HCT116 (cell line): ENCODE measurements around the gene CHL1. TPM values are rescaled to one million over a fixed set of nuclear protein-coding genes. Genes with fewer than 3 reads are reported as not detected.

Experiments
- ATAC-seq: fragments of 200-7000 bp; cut with Tn5 transposase; 2 replicates; pipeline ENCODE4 v1.9.1; 2020; ENCODE audit warnings: mild to moderate bottlenecking, moderate library complexity
- Bru-seq: library from RNA; stranded (reverse); fragments of 400-500 nt; gene quantifications from one replicate; lab custom pipeline; 2021; lab: Mats Ljungman, UMichigan
- BruChase-seq, 2 experiments: library from RNA; stranded (reverse); fragments of 400-500 nt; gene quantifications; one replicate each; lab custom pipeline; 2021; lab: Mats Ljungman, UMichigan
- BruUV-seq: library from RNA; stranded (reverse); fragments of 400-500 nt; replicated peaks from 2 replicates; lab custom pipeline; 2021; lab: Mats Ljungman, UMichigan
- CTCF ChIA-PET: fragments of 300-600 bp; sonication (Branson Sonifier 250); formaldehyde crosslinking; loops from one replicate; lab custom pipeline; 2021; ENCODE audit warnings: antibody characterized with exemption; lab: Charles Lee
- POLR2A ChIA-PET: fragments of 300-600, 350-600 bp; sonication (Branson Sonifier 250); formaldehyde crosslinking; loops from one replicate; lab custom pipeline; 2021; ENCODE audit warnings: antibody characterized with exemption; lab: Charles Lee
- RAD21 ChIA-PET, 2 experiments: fragments of 300-600 bp; sonication (Branson Sonifier 250); formaldehyde crosslinking; loops; one replicate each; lab custom pipeline; 2023; ENCODE audit warnings: low total read pairs in 2 of 2; ENCODE audit not compliant: uncharacterized antibody in 2 of 2, unreplicated experiment in 2 of 2, low non-redundant PET in 1 of 2; lab: Charles Lee
- DNase-seq: peaks from one replicate; pipeline ENCODE4 v3.0.0-alpha.2; 2010; ENCODE audit warnings: low read depth, low spot score
- H2AFZ ChIP-seq: fragments of 200-600 bp; shearing (Covaris generic), sonication (generic); 2 replicates; pipeline ENCODE4 v1.6.1; 2017; ENCODE audit warnings: low read depth, mixed run types, mixed read lengths, antibody characterized with exemption, low read length; ENCODE audit not compliant: poor library complexity, severe bottlenecking
- H3K27ac ChIP-seq: 2 replicates; pipeline ENCODE4 v1.5.1; 2012; ENCODE audit warnings: low read depth, low read length
- H3K27me3 ChIP-seq: fragments of 200-600 bp; sonication (generic); 2 replicates; pipeline ENCODE4 v1.6.1; 2016; ENCODE audit warnings: mixed run types, low read length, mixed read lengths; ENCODE audit not compliant: insufficient read depth
- H3K36me3 ChIP-seq, 2 experiments: fragments of 200-500 bp in 1 of 2; fragments of 200-600 bp in 1 of 2; sonication (Bioruptor generic) in 1 of 2; sonication (generic) in 1 of 2; 2 replicates each; pipeline versions ENCODE4 v1.5.1 to v1.6.1; 2014 to 2016; ENCODE audit warnings: low read length in 2 of 2, inconsistent platforms in 1 of 2, mixed read lengths in 1 of 2, mixed run types in 1 of 2; ENCODE audit not compliant: insufficient read depth in 2 of 2, control insufficient read depth in 1 of 2
- H3K4me1 ChIP-seq, 2 experiments: fragments of 200-600 bp in 1 of 2; sonication (generic) in 1 of 2; 2 replicates each; pipeline versions ENCODE4 v1.5.1 to v1.6.1; 2012 to 2017; ENCODE audit warnings: low read length in 2 of 2, inconsistent platforms in 1 of 2, mild to moderate bottlenecking in 1 of 2, mixed read lengths in 1 of 2, mixed run types in 1 of 2, moderate library complexity in 1 of 2; ENCODE audit not compliant: insufficient read depth in 2 of 2, control insufficient read depth in 1 of 2
- H3K4me2 ChIP-seq: fragments of 200-600 bp; sonication (generic); 2 replicates; pipeline ENCODE4 v1.6.1; 2017; ENCODE audit warnings: mixed run types, low read length, mixed read lengths
- H3K4me3 ChIP-seq, 2 experiments: fragments of 200-600 bp in 1 of 2; sonication (generic) in 1 of 2; replicated peaks in 1 of 2; 2 replicates each; pipeline ENCODE4 v1.5.1; 2011 to 2016; ENCODE audit warnings: low read length in 2 of 2, control low read depth in 1 of 2, low read depth in 1 of 2, mild to moderate bottlenecking in 1 of 2, mixed read lengths in 1 of 2, mixed run types in 1 of 2
- H3K79me2 ChIP-seq: fragments of 200-600 bp; sonication (generic); 2 replicates; pipeline ENCODE4 v1.6.1; 2017; ENCODE audit warnings: mild to moderate bottlenecking, mixed run types, low read length, moderate library complexity, mixed read lengths; ENCODE audit not compliant: insufficient read depth
- H3K9ac ChIP-seq: fragments of 200-600 bp; sonication (generic); 2 replicates; pipeline ENCODE4 v1.6.1; 2016; ENCODE audit warnings: low read length, mixed read lengths
- H3K9me2 ChIP-seq: fragments of 200-600 bp; sonication (generic), shearing (Covaris generic); 2 replicates; pipeline ENCODE4 v1.6.1; 2017; ENCODE audit warnings: mixed run types, mild to moderate bottlenecking, moderate library complexity; ENCODE audit not compliant: insufficient read depth
- H3K9me3 ChIP-seq, 2 experiments: fragments of 200-500 bp in 1 of 2; fragments of 200-600 bp in 1 of 2; sonication (Bioruptor generic) in 1 of 2; sonication (generic) in 1 of 2; 2 replicates each; pipeline ENCODE4 v1.6.1; 2014 to 2017; ENCODE audit warnings: low read length in 2 of 2, mixed read lengths in 2 of 2, inconsistent platforms in 1 of 2, low read depth in 1 of 2, mild to moderate bottlenecking in 1 of 2, mixed run types in 1 of 2, moderate library complexity in 1 of 2; ENCODE audit not compliant: control insufficient read depth in 1 of 2, insufficient read depth in 1 of 2
- H4K20me1 ChIP-seq: fragments of 200-600 bp; sonication (generic), shearing (Covaris generic); 2 replicates; pipeline ENCODE4 v1.6.1; 2017; ENCODE audit warnings: mixed run types, mild to moderate bottlenecking, moderate library complexity; ENCODE audit not compliant: insufficient read depth
- CBX3 ChIP-seq: IDR thresholded peaks from 2 replicates; pipeline ENCODE4 v1.6.1; 2012; ENCODE audit warnings: low read depth
- CEBPB ChIP-seq: IDR thresholded peaks from 2 replicates; pipeline ENCODE4 v1.6.1; 2012; ENCODE audit warnings: low read depth
- CTCF ChIP-seq, 3 experiments: fragments of 200-600 bp in 1 of 3; sonication (generic) in 1 of 3; IDR thresholded peaks in 2 of 3; conservative IDR thresholded peaks in 1 of 3; 2 replicates each; pipeline ENCODE4 v1.5.1; 2012 to 2017; ENCODE audit warnings: low read depth in 2 of 3, low read length in 2 of 3, antibody characterized with exemption in 1 of 3, borderline replicate concordance in 1 of 3, control low read depth in 1 of 3, mild to moderate bottlenecking in 1 of 3, mixed read lengths in 1 of 3, mixed run types in 1 of 3, moderate library complexity in 1 of 3; ENCODE audit not compliant: insufficient read depth in 1 of 3
- EGR1 ChIP-seq: IDR thresholded peaks from 2 replicates; pipeline ENCODE4 v1.6.1; 2012; ENCODE audit warnings: low read depth
- ELF1 ChIP-seq: IDR thresholded peaks from 2 replicates; pipeline ENCODE4 v1.6.1; 2012; ENCODE audit warnings: low read depth, borderline replicate concordance
- EZH2 ChIP-seq: fragments of 200-600 bp; sonication (generic); IDR thresholded peaks from 2 replicates; pipeline ENCODE4 v1.6.1; 2017; ENCODE audit warnings: antibody characterized with exemption, mixed run types
- EZH2phosphoT487 ChIP-seq: fragments of 200-600 bp; IDR thresholded peaks from 2 replicates; pipeline ENCODE4 v1.6.1; 2018; ENCODE audit warnings: antibody characterized with exemption, borderline replicate concordance
- FOSL1 ChIP-seq: IDR thresholded peaks from 2 replicates; pipeline ENCODE4 v1.6.1; 2012; ENCODE audit warnings: low read depth
- JUND ChIP-seq: IDR thresholded peaks from 2 replicates; pipeline ENCODE4 v1.6.1; 2012
- POLR2A ChIP-seq: IDR thresholded peaks from 2 replicates; pipeline ENCODE4 v1.7.0; 2011; ENCODE audit warnings: borderline replicate concordance; ENCODE audit not compliant: insufficient read depth, insufficient read length; ENCODE audit errors: extremely low read depth
- POLR2AphosphoS5 ChIP-seq: IDR thresholded peaks from 2 replicates; pipeline ENCODE4 v1.6.1; 2011; ENCODE audit warnings: mild to moderate bottlenecking, low read depth, low read length, moderate library complexity
- RAD21 ChIP-seq: IDR thresholded peaks from 2 replicates; pipeline ENCODE4 v1.6.1; 2012; ENCODE audit warnings: low read depth, mild to moderate bottlenecking
- REST ChIP-seq: IDR thresholded peaks from 2 replicates; pipeline ENCODE4 v1.6.1; 2012; ENCODE audit warnings: low read depth
- SIN3A ChIP-seq: IDR thresholded peaks from 2 replicates; pipeline ENCODE4 v1.6.1; 2012; ENCODE audit warnings: low read depth
- SP1 ChIP-seq: IDR thresholded peaks from 2 replicates; pipeline ENCODE4 v1.6.1; 2012; ENCODE audit warnings: low read depth
- SRF ChIP-seq: IDR thresholded peaks from 2 replicates; pipeline ENCODE4 v1.6.1; 2012; ENCODE audit warnings: low read depth
- TCF7L2 ChIP-seq: IDR thresholded peaks from 2 replicates; pipeline ENCODE4 v1.7.0; 2011; ENCODE audit warnings: borderline replicate concordance, inconsistent platforms; ENCODE audit not compliant: insufficient read depth, insufficient read length; ENCODE audit errors: extremely low read depth
- ZBTB33 ChIP-seq: IDR thresholded peaks from 2 replicates; pipeline ENCODE4 v1.6.1; 2011; ENCODE audit warnings: mild to moderate bottlenecking, low read length, moderate library complexity; ENCODE audit not compliant: insufficient replicate concordance; ENCODE audit errors: extremely low read depth
- ZFX ChIP-seq: fragments of 450-650 bp; IDR thresholded peaks from 2 replicates; pipeline ENCODE4 v1.6.1; 2017
- intact Hi-C: fragments of 100-400 bp; cut with micrococcal nuclease; formaldehyde crosslinking; loops from 2 replicates; pipeline ENCODE4 v1.10.0; 2022
- long read RNA-seq: library from polyadenylated mRNA; unstranded; transcript quantifications from one replicate; pipeline ENCODE4 v2.0.0, GENCODE V29; 2021; ENCODE audit not compliant: unreplicated experiment
- polyA plus RNA-seq: library from polyadenylated mRNA; unstranded; fragments of >200 nt; gene quantifications from 2 replicates; pipeline ENCODE4 v1.2.1, GENCODE V29; 2012; ENCODE audit warnings: missing spikeins
- total RNA-seq: library from RNA; stranded (reverse); gene quantifications from one replicate; pipeline ENCODE4 v1.2.1, GENCODE V29; 2021; ENCODE audit not compliant: unreplicated experiment

The CHL1 gene
- total RNA-seq (not detected), Bru-seq, nascent RNA (not detected), BruChase-seq, experiment 1, labeled RNA remaining after a 6-hour chase (not detected), BruChase-seq, experiment 2, labeled RNA remaining after a 2-hour chase (not detected)
- not detected in 2 replicates for polyA plus RNA-seq
- long read RNA-seq = 0 reads

GRCh38 chr3:196311-197148 lies at the start of gene CHL1:
Gene CHL1, plus strand, starts transcription at chr3:196763. Its CDS starts 123,014 bp downstream, at chr3:319777.
- peaks cover 5 to 17% of the 10 kb centered on the region in 2 experiments; a peak in 2 of 4 replicates for H3K9me3 ChIP-seq
- no peak for TF ChIP-seq POLR2A
- TF ChIP-seq JUND = no peak
- TF ChIP-seq SP1 = no peak
- TF ChIP-seq CBX3 = no peak
- TF ChIP-seq EZH2phosphoT487 = no peak
- TF ChIP-seq EGR1 = no peak
- TF ChIP-seq EZH2 = no peak
- no peak for TF ChIP-seq ZBTB33
- TF ChIP-seq REST = no peak
- no peak for TF ChIP-seq CTCF (IDR thresholded peaks at IDR 0.05 in 2 of 3, conservative IDR thresholded peaks at IDR 0.05 in 1 of 3; ENCODE audit: borderline replicate concordance in 1 of 3, insufficient read depth in 1 of 3, low read depth in 2 of 3, low read length in 2 of 3)
- no peak for TF ChIP-seq SRF
- TF ChIP-seq TCF7L2 = no peak
- no peak for TF ChIP-seq ELF1
- TF ChIP-seq POLR2AphosphoS5 = no peak
- TF ChIP-seq CEBPB = no peak
- TF ChIP-seq RAD21 = no peak
- no peak for TF ChIP-seq SIN3A
- no peak for TF ChIP-seq FOSL1
- TF ChIP-seq ZFX = no peak
- TF ChIP-seq, all 23 proteins: peak for 0
- Histone ChIP-seq H3K9ac (no peak within 1 kb of the TSS), H3K9me2 (no peaks in the 10 kb centered on the region), H3K4me2 (no peak within 1 kb of the TSS), H3K79me2 (no peaks in the 10 kb centered on the region), H3K27ac (no peak within 1 kb of the TSS), H3K27me3 (no peaks in the 10 kb centered on the region), H4K20me1 (no peaks in the 10 kb centered on the region), H2AFZ (no peak within 1 kb of the TSS), H3K4me3 (no peak within 1 kb of the TSS), H3K36me3 (no peaks in the 10 kb centered on the region), H3K4me1 (no peaks in the 10 kb centered on the region)
- intact Hi-C loops = no loop called here
- ChIA-PET RAD21 (no interaction called here), POLR2A (no interaction called here), CTCF (no interaction called here)
- DNase-seq = no peak
- no peak for ATAC-seq
- BruUV-seq = no TSS peak
